OCI-LY1 (cell line): ENCODE measurements around the gene PDZD2.

ENCODE experiments used
- H2AFZ ChIP-seq: fragments of 200-600 bp; sonication (generic), shearing (Covaris generic); 2 replicates; pipeline ENCODE4 v1.6.0; 2014; ENCODE audit warnings: antibody characterized with exemption, mild to moderate bottlenecking, low read length
- H3F3A ChIP-seq: fragments of 200-600 bp; sonication (generic), shearing (Covaris generic); 2 replicates; pipeline ENCODE4 v1.6.0; 2014; ENCODE audit warnings: mild to moderate bottlenecking, antibody characterized with exemption, low read length, moderate library complexity; ENCODE audit not compliant: insufficient read depth
- H3K27ac ChIP-seq: fragments of 200-600 bp; sonication (generic); 2 replicates; pipeline ENCODE4 v1.5.1; 2014; ENCODE audit warnings: low read length, mixed run types, mild to moderate bottlenecking, low read depth; ENCODE audit not compliant: poor library complexity, severe bottlenecking
- H3K27me3 ChIP-seq: fragments of 200-600 bp; sonication (generic); 2 replicates; pipeline ENCODE4 v1.6.0; 2014; ENCODE audit warnings: antibody characterized with exemption, mild to moderate bottlenecking, low read length, moderate library complexity; ENCODE audit not compliant: insufficient read depth
- H3K36me3 ChIP-seq: fragments of 200-600 bp; sonication (generic); 2 replicates; pipeline ENCODE4 v1.6.1; 2014; ENCODE audit warnings: mild to moderate bottlenecking, antibody characterized with exemption, low read length, moderate library complexity, mixed read lengths; ENCODE audit not compliant: insufficient read depth
- H3K4me1 ChIP-seq: fragments of 200-600 bp; sonication (generic); 2 replicates; pipeline ENCODE4 v1.5.1; 2014; ENCODE audit warnings: mild to moderate bottlenecking, low read length, moderate library complexity; ENCODE audit not compliant: insufficient read depth, severe bottlenecking
- H3K4me2 ChIP-seq: fragments of 200-600 bp; sonication (generic), shearing (Covaris generic); 2 replicates; pipeline ENCODE4 v1.6.1; 2014; ENCODE audit warnings: low read length
- H3K4me3 ChIP-seq: fragments of 200-600 bp; sonication (generic); 2 replicates; pipeline ENCODE4 v1.5.1; 2014; ENCODE audit warnings: low read length, low read depth, mild to moderate bottlenecking, mixed read lengths; ENCODE audit not compliant: poor library complexity, severe bottlenecking
- H3K79me2 ChIP-seq: fragments of 200-600 bp; shearing (Covaris generic); 2 replicates; pipeline ENCODE4 v1.6.1; 2016; ENCODE audit warnings: mixed run types, low read length, mixed read lengths; ENCODE audit not compliant: insufficient read depth
- H3K9ac ChIP-seq: fragments of 200-600 bp; sonication (generic), shearing (Covaris generic); 2 replicates; pipeline ENCODE4 v1.6.1; 2014; ENCODE audit warnings: mild to moderate bottlenecking, low read length, mixed read lengths
- H3K9me2 ChIP-seq: fragments of 200-600 bp; sonication (generic), shearing (Covaris generic); 2 replicates; pipeline ENCODE4 v1.6.1; 2014; ENCODE audit warnings: low read depth, mild to moderate bottlenecking, low read length, mixed read lengths
- H3K9me3 ChIP-seq: fragments of 200-600 bp; shearing (Covaris generic); 2 replicates; pipeline ENCODE4 v1.6.1; 2014; ENCODE audit warnings: low read length, mixed read lengths
- H4K20me1 ChIP-seq: fragments of 200-600 bp; sonication (generic), shearing (Covaris generic); 2 replicates; pipeline ENCODE4 v1.6.0; 2016; ENCODE audit warnings: mild to moderate bottlenecking, low read length; ENCODE audit not compliant: insufficient read depth
- EZH2 ChIP-seq: fragments of 200-600 bp; sonication (generic), shearing (Covaris generic); IDR thresholded peaks from 2 replicates; pipeline ENCODE4 v1.8.0; 2017; ENCODE audit warnings: borderline replicate concordance, mixed run types, mild to moderate bottlenecking, antibody characterized with exemption, low read length, moderate library complexity, mixed read lengths
- TF ChIP-seq, protein P1 (sequence below): fragments of 200-600 bp; sonication (generic), shearing (Covaris generic); IDR thresholded peaks from 2 replicates; pipeline ENCODE4 v1.5.1; 2017; ENCODE audit warnings: mild to moderate bottlenecking, antibody characterized with exemption, low read length, moderate library complexity, mixed read lengths

Gene PDZD2

DNA sequence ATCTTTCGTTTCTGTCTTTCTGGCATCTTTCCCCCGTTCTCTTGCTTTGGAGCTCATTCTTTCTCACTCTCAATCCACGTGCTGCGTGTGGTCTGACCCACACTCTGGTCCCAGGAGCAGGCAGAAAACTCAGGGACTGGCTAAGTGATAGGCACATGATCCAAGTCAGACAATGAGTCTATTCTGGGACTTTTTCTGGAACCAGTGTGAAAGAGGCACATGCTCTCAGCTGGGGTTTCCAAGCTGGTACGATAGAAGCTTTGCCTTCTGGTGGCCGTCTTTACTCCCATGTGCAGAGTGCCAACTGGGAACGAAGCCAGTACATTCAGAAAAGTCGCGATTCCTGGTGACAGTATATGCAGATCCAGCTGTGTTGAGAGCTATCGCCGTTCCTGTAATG lies 94.4 kb downstream of the PDZD2 start:
- Histone ChIP-seq H3K9me3 (no peaks in the 10 kb centered on the region), H2AFZ (no peak overlapping the region), H3K36me3 (no peaks in the 10 kb centered on the region), H3K79me2 (no peaks in the 10 kb centered on the region), H3K27ac (no peak overlapping the region), H3K27me3 (no peaks in the 10 kb centered on the region), H3K4me2 (no peak overlapping the region), H4K20me1 (no peaks in the 10 kb centered on the region), H3K9ac (no peak overlapping the region), H3K4me3 (no peak overlapping the region), H3F3A (no peaks in the 10 kb centered on the region), H3K9me2 (no peaks in the 10 kb centered on the region), H3K4me1 (no peaks in the 10 kb centered on the region)
- no peak for TF ChIP-seq EZH2
- TF ChIP-seq, protein P1, sequence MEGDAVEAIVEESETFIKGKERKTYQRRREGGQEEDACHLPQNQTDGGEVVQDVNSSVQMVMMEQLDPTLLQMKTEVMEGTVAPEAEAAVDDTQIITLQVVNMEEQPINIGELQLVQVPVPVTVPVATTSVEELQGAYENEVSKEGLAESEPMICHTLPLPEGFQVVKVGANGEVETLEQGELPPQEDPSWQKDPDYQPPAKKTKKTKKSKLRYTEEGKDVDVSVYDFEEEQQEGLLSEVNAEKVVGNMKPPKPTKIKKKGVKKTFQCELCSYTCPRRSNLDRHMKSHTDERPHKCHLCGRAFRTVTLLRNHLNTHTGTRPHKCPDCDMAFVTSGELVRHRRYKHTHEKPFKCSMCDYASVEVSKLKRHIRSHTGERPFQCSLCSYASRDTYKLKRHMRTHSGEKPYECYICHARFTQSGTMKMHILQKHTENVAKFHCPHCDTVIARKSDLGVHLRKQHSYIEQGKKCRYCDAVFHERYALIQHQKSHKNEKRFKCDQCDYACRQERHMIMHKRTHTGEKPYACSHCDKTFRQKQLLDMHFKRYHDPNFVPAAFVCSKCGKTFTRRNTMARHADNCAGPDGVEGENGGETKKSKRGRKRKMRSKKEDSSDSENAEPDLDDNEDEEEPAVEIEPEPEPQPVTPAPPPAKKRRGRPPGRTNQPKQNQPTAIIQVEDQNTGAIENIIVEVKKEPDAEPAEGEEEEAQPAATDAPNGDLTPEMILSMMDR, result no peak

DNA sequence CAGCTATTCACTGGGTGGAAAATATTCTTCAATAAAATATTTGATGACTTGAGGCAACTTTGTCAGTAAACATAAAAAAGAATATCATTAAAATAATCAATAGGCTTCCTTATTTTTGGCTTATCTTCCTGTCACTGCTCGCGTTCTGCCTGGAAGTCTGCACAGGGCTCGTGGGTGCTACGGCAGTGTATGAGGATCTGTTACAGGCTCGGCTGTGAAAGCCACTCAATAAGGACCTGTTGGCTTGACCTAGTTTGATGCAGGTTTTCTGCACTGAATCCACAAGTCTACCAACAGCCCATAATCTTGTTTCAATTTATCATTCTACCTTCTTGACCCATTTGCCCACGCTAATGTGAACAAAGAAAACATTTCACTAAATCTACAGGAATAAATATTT lies 97.2 kb downstream of the PDZD2 start:
- no peaks in the 10 kb centered on the region for H3K27me3 ChIP-seq
- no peak for TF ChIP-seq EZH2
- TF ChIP-seq, protein P1, result no peak

GRCh38 chr5:31738199-31738598 lies 99.3 kb downstream of the PDZD2 start:
- Histone ChIP-seq H3K27me3 (no peaks in the 10 kb centered on the region), H3K27ac (no peak overlapping the region)

More for the DNA sequence above, 97.2 kb downstream of the PDZD2 start:
- Histone ChIP-seq H3K79me2 (no peaks in the 10 kb centered on the region), H4K20me1 (no peaks in the 10 kb centered on the region), H3K4me1 (no peaks in the 10 kb centered on the region), H3F3A (no peaks in the 10 kb centered on the region), H3K27ac (no peak overlapping the region), H3K4me2 (no peak overlapping the region), H3K4me3 (no peak overlapping the region), H3K9me2 (no peaks in the 10 kb centered on the region), H2AFZ (no peak overlapping the region), H3K9me3 (no peaks in the 10 kb centered on the region), H3K9ac (no peak overlapping the region), H3K36me3 (no peaks in the 10 kb centered on the region)

More at GRCh38 chr5:31738199-31738598, 99.3 kb downstream of the PDZD2 start:
- no peaks in the 10 kb centered on the region for H3K4me1 ChIP-seq
- no peak overlapping the region for H3K9ac ChIP-seq
- no peak overlapping the region for H3K4me3 ChIP-seq
- H4K20me1 ChIP-seq, result no peaks in the 10 kb centered on the region
- no peaks in the 10 kb centered on the region for H3K36me3 ChIP-seq
- no peaks in the 10 kb centered on the region for H3K79me2 ChIP-seq
- TF ChIP-seq, protein P1, result no peak
- no peak for TF ChIP-seq EZH2
- H3F3A ChIP-seq, result no peaks in the 10 kb centered on the region
- H3K4me2 ChIP-seq, result no peak overlapping the region
- no peak overlapping the region for H2AFZ ChIP-seq
- no peaks in the 10 kb centered on the region for H3K9me3 ChIP-seq
- no peaks in the 10 kb centered on the region for H3K9me2 ChIP-seq
